Peyer's patch (tissue), 4 donors: Measurements from ENCODE around the gene ZNF735. TPM values are rescaled to one million over a fixed set of nuclear protein-coding genes. Genes with fewer than 3 reads are reported as not detected.
"Not testable (repeated sequence)": the region's sequence is repeated elsewhere in the genome, so short reads cannot be mapped to it uniquely, and the experiment has no call there.

ENCODE experiments used
- DNase-seq, 3 donors: peaks; one replicate each; pipeline ENCODE4 v3.0.0-alpha.2; 2017 to 2019
- H3K27ac ChIP-seq, 4 donors: fragments of 200-600 bp; sonication (generic); one replicate each; pipeline ENCODE4 v1.5.1; 2016 to 2019
- H3K27me3 ChIP-seq, 2 donors: fragments of 200-600 bp; sonication (generic); one replicate each; pipeline ENCODE4 v1.5.1; 2019
- H3K36me3 ChIP-seq, 3 donors: fragments of 200-600 bp; sonication (generic); one replicate each; pipeline ENCODE4 v1.5.1; 2016 to 2019
- H3K4me1 ChIP-seq, 4 donors: fragments of 200-600 bp; sonication (generic); one replicate each; pipeline ENCODE4 v1.5.1; 2016 to 2019
- H3K4me3 ChIP-seq, 4 donors: fragments of 200-600 bp; sonication (generic); 1 replicate in 3 of 4; 2 replicates in 1 of 4; pipeline ENCODE4 v1.5.1; 2016 to 2019; ENCODE audit warnings: mild to moderate bottlenecking in 1 of 4
- H3K9me3 ChIP-seq, 4 donors: fragments of 200-600 bp; sonication (generic); one replicate each; pipeline ENCODE4 v1.5.1; 2016 to 2019; ENCODE audit warnings: mild to moderate bottlenecking in 1 of 4
- POLR2A ChIP-seq, 2 donors: fragments of 450-650 bp; IDR thresholded peaks; one replicate each; pipeline ENCODE4 v1.5.1; 2017; ENCODE audit warnings: antibody characterized with exemption in 2 of 2, mild to moderate bottlenecking in 2 of 2, moderate library complexity in 2 of 2
- total RNA-seq, 4 donors: library from RNA; depleted of rRNA; stranded (reverse); fragments of >200 nt; gene quantifications; one replicate each; pipeline ENCODE4 v1.1.0, GENCODE V29; 2016
- TF ChIP-seq, protein P1 (sequence below), 6 experiments: fragments of 450-650 bp in 4 of 6; fragments of 200-600 bp in 2 of 6; sonication (generic) in 1 of 6; IDR thresholded peaks; one replicate each; pipeline ENCODE4 v1.5.1; 2017 to 2019; ENCODE audit warnings: antibody characterized with exemption in 6 of 6, mild to moderate bottlenecking in 3 of 6, moderate library complexity in 1 of 6

The ZNF735 gene
- total RNA-seq, 4 donors from 2014 or later, result not detected

- Histone ChIP-seq H3K27me3 (no peaks in the 10 kb centered on the region), H3K27ac (no peak overlapping the region), H3K4me3 (no peak overlapping the region), H3K36me3 (no peaks in the 10 kb centered on the region), H3K9me3 (peaks cover 0 to 4% (median 0%) of the 10 kb centered on the region in 4 donors), H3K4me1 (no peaks in the 10 kb centered on the region)
- no peak for DNase-seq
- TF ChIP-seq, protein P1, sequence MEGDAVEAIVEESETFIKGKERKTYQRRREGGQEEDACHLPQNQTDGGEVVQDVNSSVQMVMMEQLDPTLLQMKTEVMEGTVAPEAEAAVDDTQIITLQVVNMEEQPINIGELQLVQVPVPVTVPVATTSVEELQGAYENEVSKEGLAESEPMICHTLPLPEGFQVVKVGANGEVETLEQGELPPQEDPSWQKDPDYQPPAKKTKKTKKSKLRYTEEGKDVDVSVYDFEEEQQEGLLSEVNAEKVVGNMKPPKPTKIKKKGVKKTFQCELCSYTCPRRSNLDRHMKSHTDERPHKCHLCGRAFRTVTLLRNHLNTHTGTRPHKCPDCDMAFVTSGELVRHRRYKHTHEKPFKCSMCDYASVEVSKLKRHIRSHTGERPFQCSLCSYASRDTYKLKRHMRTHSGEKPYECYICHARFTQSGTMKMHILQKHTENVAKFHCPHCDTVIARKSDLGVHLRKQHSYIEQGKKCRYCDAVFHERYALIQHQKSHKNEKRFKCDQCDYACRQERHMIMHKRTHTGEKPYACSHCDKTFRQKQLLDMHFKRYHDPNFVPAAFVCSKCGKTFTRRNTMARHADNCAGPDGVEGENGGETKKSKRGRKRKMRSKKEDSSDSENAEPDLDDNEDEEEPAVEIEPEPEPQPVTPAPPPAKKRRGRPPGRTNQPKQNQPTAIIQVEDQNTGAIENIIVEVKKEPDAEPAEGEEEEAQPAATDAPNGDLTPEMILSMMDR (IDR thresholded peaks at IDR 0.05), result no peak
- no peak for TF ChIP-seq POLR2A (IDR thresholded peaks at IDR 0.05)
Measured at GRCh38 chr7:64192148-64192704, 14.8 kb upstream of the ZNF735 start.

DNA sequence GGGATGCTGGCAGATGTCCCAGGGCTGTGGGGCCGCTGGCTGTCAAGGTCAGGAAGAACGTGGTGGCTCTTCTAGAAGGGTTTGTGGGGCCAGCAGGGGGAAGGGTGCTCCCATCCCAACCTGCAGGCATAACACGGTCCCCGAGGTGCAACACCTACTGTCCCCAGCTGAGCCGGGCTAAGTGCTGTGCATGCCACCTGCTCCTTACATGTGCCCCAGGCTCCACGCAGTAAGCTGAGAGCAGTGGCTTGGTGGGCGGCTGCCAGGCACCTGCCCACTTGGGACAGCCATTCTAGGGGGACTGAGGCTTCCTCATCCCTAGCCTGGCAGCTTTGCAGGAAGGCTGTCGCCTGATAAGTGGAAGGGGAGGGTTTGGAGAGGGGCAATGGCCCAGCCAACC lies 14.2 kb upstream of the ZNF735 start:
- H3K4me3 ChIP-seq, result no peak overlapping the region
- H3K4me1 ChIP-seq, result no peaks in the 10 kb centered on the region
- H3K36me3 ChIP-seq, result no peaks in the 10 kb centered on the region
- H3K27me3 ChIP-seq, result no peaks in the 10 kb centered on the region
- no peak for TF ChIP-seq POLR2A (IDR thresholded peaks at IDR 0.05)
- TF ChIP-seq, protein P1 (IDR thresholded peaks at IDR 0.05), result no peak
- H3K9me3 ChIP-seq, result peaks cover 0 to 4% (median 0%) of the 10 kb centered on the region in 4 donors
- H3K27ac ChIP-seq, result no peak overlapping the region
- no peak for DNase-seq

DNA sequence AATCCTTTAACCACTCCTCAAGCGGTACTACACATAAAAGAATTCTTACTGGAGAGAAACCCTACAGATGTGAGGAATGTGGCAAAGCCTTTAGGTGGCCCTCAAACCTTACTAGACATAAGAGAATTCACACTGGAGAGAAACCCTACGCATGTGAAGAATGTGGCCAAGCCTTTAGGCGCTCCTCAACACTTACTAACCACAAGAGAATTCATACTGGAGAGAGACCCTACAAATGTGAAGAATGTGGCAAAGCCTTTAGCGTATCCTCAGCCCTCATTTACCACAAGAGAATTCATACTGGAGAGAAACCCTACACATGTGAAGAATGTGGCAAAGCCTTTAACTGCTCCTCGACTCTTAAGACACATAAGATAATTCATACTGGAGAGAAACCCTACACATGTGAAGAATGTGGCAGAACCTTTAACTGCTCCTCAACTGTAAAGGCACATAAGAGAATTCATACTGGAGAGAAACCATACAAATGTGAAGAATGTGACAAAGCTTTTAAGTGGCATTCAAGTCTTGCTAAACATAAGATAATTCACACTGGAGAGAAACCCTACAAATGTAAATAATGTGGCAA lies 12.8 kb downstream of the ZNF735 start:
- not testable (repeated sequence) for H3K4me3 ChIP-seq, DNase-seq, H3K27ac ChIP-seq, H3K27me3 ChIP-seq, H3K4me1 ChIP-seq, H3K36me3 ChIP-seq
- H3K9me3 ChIP-seq, result peaks cover 0 to 26% (median 0%) of the 10 kb centered on the region in 4 donors

DNA sequence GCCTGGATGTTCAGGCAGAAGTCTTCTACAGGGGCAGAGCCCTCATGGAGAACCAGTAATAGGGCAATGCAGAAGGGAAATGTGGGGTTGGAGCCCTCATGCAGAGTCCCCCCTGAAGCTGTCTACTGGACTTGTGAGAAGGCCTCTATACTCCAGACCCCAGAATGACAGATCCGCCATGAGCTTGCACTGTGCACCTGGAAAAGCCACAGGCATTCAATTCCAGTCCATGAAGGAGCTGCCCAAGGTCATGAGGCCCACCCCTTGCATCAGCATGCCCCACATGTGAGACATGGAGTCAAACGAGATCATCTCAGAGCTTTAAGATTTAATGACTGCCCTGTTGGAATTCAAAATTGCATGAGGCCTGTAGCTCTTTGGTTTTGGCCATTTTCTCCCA lies 16.4 kb downstream of the ZNF735 start:
- peaks cover 0 to 21% (median 0%) of the 10 kb centered on the region in 4 donors for H3K9me3 ChIP-seq

DNA sequence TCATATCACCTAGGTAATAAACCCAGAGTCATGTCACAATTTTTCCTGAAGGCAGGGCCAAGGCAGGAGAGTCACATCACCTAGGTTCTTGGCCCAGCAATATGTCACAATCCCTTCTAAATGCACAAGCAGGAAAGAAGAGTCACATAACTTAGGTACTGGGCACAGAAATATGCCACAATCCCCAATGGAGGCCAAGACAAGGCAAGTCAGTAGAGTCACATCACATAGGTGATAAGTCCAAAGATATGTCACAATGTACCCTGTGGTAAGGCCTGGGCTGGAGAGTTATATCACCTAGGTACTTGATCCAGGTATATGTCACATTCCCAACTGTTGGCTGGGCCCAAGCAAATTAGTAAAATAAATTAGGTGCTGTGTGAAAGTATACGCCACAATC lies 21.2 kb downstream of the ZNF735 start, which contains the start of gene ZNF679:
ZNF679 (plus strand) TSS at position 301 of the 400 bp plus-strand sequence. CDS start 20,644 bp downstream, outside the sequence.
- H3K27ac ChIP-seq, H3K36me3 ChIP-seq, H3K4me3 ChIP-seq, H3K9me3 ChIP-seq, H3K27me3 ChIP-seq, DNase-seq, H3K4me1 ChIP-seq: not testable (repeated sequence)

More for the DNA sequence above, 16.4 kb downstream of the ZNF735 start:
- Histone ChIP-seq H3K4me1 (no peaks in the 10 kb centered on the region), H3K27ac (no peak overlapping the region), H3K36me3 (no peaks in the 10 kb centered on the region), H3K4me3 (no peak overlapping the region), H3K27me3 (no peaks in the 10 kb centered on the region)
- DNase-seq, result no peak
- TF ChIP-seq, protein P1 (IDR thresholded peaks at IDR 0.05), result no peak
- no peak for TF ChIP-seq POLR2A (IDR thresholded peaks at IDR 0.05)

- Histone ChIP-seq H3K4me1 (no peaks in the 10 kb centered on the region), H3K36me3 (no peaks in the 10 kb centered on the region), H3K4me3 (no peak overlapping the region), H3K9me3 (peaks cover 0 to 35% (median 8%) of the 10 kb centered on the region in 4 donors), H3K27me3 (no peaks in the 10 kb centered on the region), H3K27ac (no peak overlapping the region)
- TF ChIP-seq, protein P1 (IDR thresholded peaks at IDR 0.05), result no peak
- TF ChIP-seq POLR2A (IDR thresholded peaks at IDR 0.05), result no peak
- no peak for DNase-seq
Measured at GRCh38 chr7:64266341-64266919, 59.4 kb downstream of the ZNF735 start.

Other genes with a start within 250 kb of the ZNF735 start
- not detected for gene ZNF722, start 208.4 kb upstream of the ZNF735 start, total RNA-seq
- 10 to 100 TPM in 1 of 4 donors, under 1 TPM in 1, not detected in 2; 0.54 to 14.9 TPM for gene ZNF727, start 161.8 kb upstream of the ZNF735 start, total RNA-seq
- not detected for gene ZNF679, start 21.3 kb downstream of the ZNF735 start, total RNA-seq
- 10 to 100 TPM in 2 of 4 donors, 1 to 10 TPM in 2; 4.6 to 27.2 (median 9.6) TPM for gene ZNF736, start 106.8 kb downstream of the ZNF735 start, total RNA-seq